Measurements from ENCODE around the gene BNC2. TPM values are rescaled to one million over a fixed set of nuclear protein-coding genes. Genes with fewer than 3 reads are reported as not detected.

The BNC2 gene
- total RNA-seq, 2 donors from 2014 or later: 2.1 to 20.0 TPM

DNA sequence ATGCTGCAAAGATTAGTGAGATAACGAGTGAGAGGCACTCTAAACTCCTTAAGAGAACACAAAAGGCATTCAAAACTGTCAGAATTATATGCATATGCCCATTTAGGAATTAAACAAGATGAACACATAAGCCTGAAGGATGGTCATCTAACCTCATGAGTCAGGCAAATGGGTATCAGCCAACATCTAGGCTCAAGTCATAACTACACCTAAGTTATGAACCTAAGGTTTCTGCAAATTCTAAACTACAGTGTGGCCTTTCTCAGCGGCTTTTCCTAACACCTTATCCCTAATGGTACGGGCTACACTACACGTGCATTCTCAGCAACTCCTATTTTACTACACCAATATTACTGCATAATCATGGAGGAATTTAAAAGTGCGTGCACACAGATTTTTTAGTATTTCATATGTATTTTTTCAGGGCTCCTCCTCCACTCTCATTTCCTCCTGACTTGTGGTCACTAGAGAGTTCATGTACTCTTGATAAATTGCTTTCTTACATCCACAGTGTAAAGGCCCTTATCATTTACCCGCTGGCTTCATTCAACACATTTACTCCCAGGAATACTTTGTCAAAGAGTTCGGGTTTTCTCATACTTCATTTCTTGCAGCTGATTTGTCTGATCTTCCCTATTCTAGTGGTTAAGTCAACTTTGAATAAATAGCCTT is 316.5 kb downstream of the BNC2 start:
- Histone ChIP-seq H3K9me3 (no peaks in the 10 kb centered on the region), H3K4me3 (no peak overlapping the region), H3K4me1 (no peaks in the 10 kb centered on the region), H3K27me3 (no peaks in the 10 kb centered on the region), H3K36me3 (no peaks in the 10 kb centered on the region), H3K9ac (ENCODE audit: low read depth in 2 of 2, low read length in 2 of 2) (no peak overlapping the region), H3K27ac (no peak overlapping the region)
- intact Hi-C loops (cut with DNase I): no loop called here
- no peak for DNase-seq
- TF ChIP-seq, protein P1, sequence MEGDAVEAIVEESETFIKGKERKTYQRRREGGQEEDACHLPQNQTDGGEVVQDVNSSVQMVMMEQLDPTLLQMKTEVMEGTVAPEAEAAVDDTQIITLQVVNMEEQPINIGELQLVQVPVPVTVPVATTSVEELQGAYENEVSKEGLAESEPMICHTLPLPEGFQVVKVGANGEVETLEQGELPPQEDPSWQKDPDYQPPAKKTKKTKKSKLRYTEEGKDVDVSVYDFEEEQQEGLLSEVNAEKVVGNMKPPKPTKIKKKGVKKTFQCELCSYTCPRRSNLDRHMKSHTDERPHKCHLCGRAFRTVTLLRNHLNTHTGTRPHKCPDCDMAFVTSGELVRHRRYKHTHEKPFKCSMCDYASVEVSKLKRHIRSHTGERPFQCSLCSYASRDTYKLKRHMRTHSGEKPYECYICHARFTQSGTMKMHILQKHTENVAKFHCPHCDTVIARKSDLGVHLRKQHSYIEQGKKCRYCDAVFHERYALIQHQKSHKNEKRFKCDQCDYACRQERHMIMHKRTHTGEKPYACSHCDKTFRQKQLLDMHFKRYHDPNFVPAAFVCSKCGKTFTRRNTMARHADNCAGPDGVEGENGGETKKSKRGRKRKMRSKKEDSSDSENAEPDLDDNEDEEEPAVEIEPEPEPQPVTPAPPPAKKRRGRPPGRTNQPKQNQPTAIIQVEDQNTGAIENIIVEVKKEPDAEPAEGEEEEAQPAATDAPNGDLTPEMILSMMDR (IDR thresholded peaks at IDR 0.05): no peak

DNA sequence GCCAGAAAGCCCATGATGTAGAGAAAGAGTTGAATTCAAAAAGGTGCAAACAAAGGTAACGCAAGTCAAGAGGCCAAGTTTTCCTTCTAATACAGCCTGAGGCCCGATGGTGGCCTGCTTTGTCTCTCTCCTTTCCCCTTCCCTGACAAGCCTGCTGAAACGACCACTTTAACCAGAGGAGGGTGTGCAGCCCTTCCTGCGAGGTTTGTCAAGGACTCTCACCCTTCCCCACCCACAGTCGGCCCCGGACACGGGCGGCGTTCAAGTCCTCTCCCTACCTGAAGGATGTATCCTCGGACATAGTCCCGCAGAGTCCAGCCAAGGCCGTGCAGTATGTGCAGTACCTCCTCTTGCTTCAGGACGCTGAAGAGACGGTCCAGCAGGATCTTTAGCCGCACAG is 318.2 kb downstream of the BNC2 start:
- no peaks in the 10 kb centered on the region for H3K27me3 ChIP-seq
- H3K4me3 ChIP-seq: no peak overlapping the region
- H3K9me3 ChIP-seq: no peaks in the 10 kb centered on the region
- no peak for DNase-seq
- no peak overlapping the region for H3K27ac ChIP-seq
- no peaks in the 10 kb centered on the region for H3K4me1 ChIP-seq
- no peak overlapping the region for H3K9ac ChIP-seq (ENCODE audit: low read depth in 2 of 2, low read length in 2 of 2)
- TF ChIP-seq, protein P1 (IDR thresholded peaks at IDR 0.05): no peak
- H3K36me3 ChIP-seq: no peaks in the 10 kb centered on the region
- intact Hi-C loops (cut with DNase I): no loop called here

DNA sequence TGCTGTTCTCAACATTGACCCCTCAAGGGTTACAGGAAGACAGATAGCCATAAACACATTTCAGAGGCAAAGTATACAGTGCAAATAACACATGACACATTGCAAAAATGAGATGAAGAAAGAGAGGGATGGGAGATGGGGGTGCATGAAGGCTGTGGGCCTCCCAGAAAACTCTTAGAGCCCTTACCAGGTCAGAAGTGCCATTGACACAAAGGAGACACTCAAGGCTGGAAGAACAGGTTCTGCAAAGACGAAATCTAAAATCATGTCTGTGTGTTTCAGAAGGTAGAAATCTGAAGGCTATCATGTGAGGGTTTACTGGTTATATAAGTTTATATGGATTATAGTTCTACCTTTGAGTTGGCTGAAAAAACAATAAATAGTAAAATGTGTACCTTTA is 318.8 kb downstream of the BNC2 start:
- intact Hi-C loops (cut with DNase I): no loop called here

DNA sequence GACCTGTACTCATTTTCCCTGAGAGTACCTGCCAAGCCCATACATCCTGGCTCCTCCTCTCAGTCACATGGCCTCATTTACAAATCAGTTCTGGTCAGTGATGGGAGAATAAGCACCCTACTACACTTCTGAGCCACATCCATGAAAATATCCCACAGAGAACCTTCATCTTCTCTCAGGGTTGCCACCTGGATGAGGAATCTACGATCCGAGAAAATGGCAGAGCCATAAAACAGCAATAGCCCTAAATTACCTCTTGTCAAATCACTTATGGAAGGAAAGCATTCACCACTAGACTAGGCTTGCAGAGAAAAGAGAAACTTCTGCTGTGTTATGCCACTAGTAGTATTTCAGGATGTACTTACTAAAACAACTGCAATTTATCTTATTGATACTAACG is 324.8 kb downstream of the BNC2 start:
- no peak overlapping the region for H3K9ac ChIP-seq (ENCODE audit: low read depth in 2 of 2, low read length in 2 of 2)
- H3K27ac ChIP-seq: no peak overlapping the region
- H3K27me3 ChIP-seq: no peaks in the 10 kb centered on the region
- H3K4me1 ChIP-seq: no peaks in the 10 kb centered on the region
- no peaks in the 10 kb centered on the region for H3K36me3 ChIP-seq
- TF ChIP-seq, protein P1 (IDR thresholded peaks at IDR 0.05): no peak
- H3K4me3 ChIP-seq: no peak overlapping the region
- H3K9me3 ChIP-seq: no peaks in the 10 kb centered on the region
- intact Hi-C loops (cut with DNase I): no loop called here
- DNase-seq: no peak

More for the DNA sequence above, 318.8 kb downstream of the BNC2 start:
- Histone ChIP-seq H3K36me3 (no peaks in the 10 kb centered on the region), H3K4me3 (no peak overlapping the region), H3K9me3 (no peaks in the 10 kb centered on the region), H3K9ac (ENCODE audit: low read depth in 2 of 2, low read length in 2 of 2) (no peak overlapping the region), H3K4me1 (no peaks in the 10 kb centered on the region), H3K27ac (no peak overlapping the region), H3K27me3 (no peaks in the 10 kb centered on the region)
- no peak for DNase-seq
- TF ChIP-seq, protein P1 (IDR thresholded peaks at IDR 0.05): no peak

DNA sequence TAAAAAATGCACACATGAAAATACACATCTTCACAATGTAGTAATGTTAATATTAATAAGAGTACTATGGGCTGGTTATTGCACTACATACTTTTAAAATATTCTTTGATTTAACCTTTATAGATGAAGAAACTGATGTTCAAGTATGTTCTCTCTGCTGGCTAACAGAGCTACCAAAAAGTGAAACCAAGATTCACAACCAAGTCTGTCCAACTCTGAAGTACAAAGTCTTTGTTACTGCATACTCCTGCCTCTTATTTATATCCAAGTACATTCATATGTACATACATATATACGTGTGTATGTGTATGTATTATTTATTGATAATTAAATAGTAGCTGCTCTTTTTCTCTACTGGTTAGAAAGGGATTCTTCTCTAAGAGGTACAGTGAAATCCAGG is 325.6 kb downstream of the BNC2 start:
- intact Hi-C loops (cut with DNase I): no loop called here
- Histone ChIP-seq H3K27me3 (no peaks in the 10 kb centered on the region), H3K27ac (no peak overlapping the region), H3K9ac (ENCODE audit: low read depth in 2 of 2, low read length in 2 of 2) (no peak overlapping the region), H3K4me1 (no peaks in the 10 kb centered on the region), H3K36me3 (no peaks in the 10 kb centered on the region), H3K4me3 (no peak overlapping the region), H3K9me3 (no peaks in the 10 kb centered on the region)
- TF ChIP-seq, protein P1 (IDR thresholded peaks at IDR 0.05): no peak
- no peak for DNase-seq

Measured in colonic mucosa (tissue), 4 donors.